HL-60 (cell line): Measurements from ENCODE around the gene CCDC127.

Source experiments
- POLR2AphosphoS5 ChIP-seq: IDR thresholded peaks from 2 replicates; pipeline ENCODE4 v1.6.1; 2012; ENCODE audit warnings: low read depth
- TF ChIP-seq, protein P1 (sequence below): IDR thresholded peaks from one replicate; pipeline ENCODE4 v1.5.1; 2011; ENCODE audit warnings: low read length, control low read depth, inconsistent platforms; ENCODE audit not compliant: insufficient read depth

DNA sequence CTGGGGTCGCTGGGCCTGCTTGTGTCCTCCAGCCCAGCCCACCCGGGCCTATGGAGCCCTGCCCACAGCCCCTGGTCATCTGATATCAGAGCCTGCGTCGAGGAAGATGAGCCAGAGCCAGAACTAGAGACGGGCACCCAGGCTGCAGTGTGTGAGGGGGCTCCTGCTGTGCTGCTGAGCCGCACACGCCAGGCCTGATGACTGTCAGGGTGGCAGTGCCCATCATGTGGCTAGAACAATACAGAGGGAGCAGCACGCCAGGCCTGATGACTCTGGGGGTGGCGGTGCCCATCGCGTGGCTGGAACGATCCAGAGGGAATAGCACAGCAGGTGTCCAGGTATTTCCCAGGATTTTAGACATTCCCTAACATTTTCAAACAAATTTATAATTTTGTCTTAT, 35.8 kb downstream of the CCDC127 start:
- TF ChIP-seq, protein P1, sequence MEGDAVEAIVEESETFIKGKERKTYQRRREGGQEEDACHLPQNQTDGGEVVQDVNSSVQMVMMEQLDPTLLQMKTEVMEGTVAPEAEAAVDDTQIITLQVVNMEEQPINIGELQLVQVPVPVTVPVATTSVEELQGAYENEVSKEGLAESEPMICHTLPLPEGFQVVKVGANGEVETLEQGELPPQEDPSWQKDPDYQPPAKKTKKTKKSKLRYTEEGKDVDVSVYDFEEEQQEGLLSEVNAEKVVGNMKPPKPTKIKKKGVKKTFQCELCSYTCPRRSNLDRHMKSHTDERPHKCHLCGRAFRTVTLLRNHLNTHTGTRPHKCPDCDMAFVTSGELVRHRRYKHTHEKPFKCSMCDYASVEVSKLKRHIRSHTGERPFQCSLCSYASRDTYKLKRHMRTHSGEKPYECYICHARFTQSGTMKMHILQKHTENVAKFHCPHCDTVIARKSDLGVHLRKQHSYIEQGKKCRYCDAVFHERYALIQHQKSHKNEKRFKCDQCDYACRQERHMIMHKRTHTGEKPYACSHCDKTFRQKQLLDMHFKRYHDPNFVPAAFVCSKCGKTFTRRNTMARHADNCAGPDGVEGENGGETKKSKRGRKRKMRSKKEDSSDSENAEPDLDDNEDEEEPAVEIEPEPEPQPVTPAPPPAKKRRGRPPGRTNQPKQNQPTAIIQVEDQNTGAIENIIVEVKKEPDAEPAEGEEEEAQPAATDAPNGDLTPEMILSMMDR = no peak
- TF ChIP-seq POLR2AphosphoS5 = no peak
